Measurements from ENCODE around the gene OTUD5. TPM values are rescaled to one million over a fixed set of nuclear protein-coding genes. Genes with fewer than 3 reads are reported as not detected.
"Not testable (repeated sequence)": the region's sequence is repeated elsewhere in the genome, so short reads cannot be mapped to it uniquely, and the experiment has no call there.

OTUD5 gene
- total RNA-seq, 1 experiment from 2014 or later: 41.4 TPM

DNA sequence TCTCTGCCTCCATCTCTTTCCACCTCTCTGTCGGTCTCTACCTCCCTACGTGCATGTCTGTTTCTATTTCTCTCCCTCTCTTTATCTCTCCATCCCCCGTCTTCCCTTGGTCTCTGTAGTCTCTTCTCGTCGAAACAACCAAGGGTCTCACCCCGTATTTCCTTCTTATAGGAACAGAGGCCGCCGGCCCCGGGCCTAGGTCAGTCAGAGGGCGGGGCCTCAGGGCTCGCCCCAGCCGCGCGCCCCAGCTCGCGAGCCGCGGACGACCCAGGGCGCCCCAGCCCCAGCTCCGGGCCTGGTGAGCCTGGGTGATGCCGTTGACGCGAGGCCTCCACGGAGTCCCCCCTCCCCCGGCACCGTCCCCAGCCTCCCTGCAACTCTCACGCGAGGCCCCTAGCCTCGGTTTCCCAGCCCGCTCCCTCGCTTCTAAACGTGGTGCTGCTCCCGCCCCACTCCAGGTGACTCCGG, 66.4 kb downstream of the OTUD5 start:
- H3K4me2 ChIP-seq (ENCODE audit: low read length): peak overlapping the region; percentile 96
- no TSS peak for BruUV-seq (replicated peaks)
- DNase-seq (no peak), ATAC-seq (peak; percentile 37)
- ChIA-PET CTCF (interaction anchor here (0.6 to 0.7 kb wide), 2 partner anchors 152 to 215 kb away, joined by 4 to 5 read pairs; partner anchors contain the start of gene TFE3), POLR2A (ENCODE audit: unreplicated experiment) (no interaction called here)
- H3K4me1 ChIP-seq (ENCODE audit: insufficient read depth, low read length): peaks cover 9% of the 10 kb centered on the region; the same call in 1 of the 2 replicates
- no peaks in the 10 kb centered on the region for H3K9me3 ChIP-seq (ENCODE audit: low read length)
- no peaks in the 10 kb centered on the region for H3K27me3 ChIP-seq (ENCODE audit: low read length)
- no peak for TF ChIP-seq EZH2phosphoT487 (IDR thresholded peaks at IDR 0.05; ENCODE audit: borderline replicate concordance, low read length)
- TF ChIP-seq, protein P1, sequence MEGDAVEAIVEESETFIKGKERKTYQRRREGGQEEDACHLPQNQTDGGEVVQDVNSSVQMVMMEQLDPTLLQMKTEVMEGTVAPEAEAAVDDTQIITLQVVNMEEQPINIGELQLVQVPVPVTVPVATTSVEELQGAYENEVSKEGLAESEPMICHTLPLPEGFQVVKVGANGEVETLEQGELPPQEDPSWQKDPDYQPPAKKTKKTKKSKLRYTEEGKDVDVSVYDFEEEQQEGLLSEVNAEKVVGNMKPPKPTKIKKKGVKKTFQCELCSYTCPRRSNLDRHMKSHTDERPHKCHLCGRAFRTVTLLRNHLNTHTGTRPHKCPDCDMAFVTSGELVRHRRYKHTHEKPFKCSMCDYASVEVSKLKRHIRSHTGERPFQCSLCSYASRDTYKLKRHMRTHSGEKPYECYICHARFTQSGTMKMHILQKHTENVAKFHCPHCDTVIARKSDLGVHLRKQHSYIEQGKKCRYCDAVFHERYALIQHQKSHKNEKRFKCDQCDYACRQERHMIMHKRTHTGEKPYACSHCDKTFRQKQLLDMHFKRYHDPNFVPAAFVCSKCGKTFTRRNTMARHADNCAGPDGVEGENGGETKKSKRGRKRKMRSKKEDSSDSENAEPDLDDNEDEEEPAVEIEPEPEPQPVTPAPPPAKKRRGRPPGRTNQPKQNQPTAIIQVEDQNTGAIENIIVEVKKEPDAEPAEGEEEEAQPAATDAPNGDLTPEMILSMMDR (conservative IDR thresholded peaks at IDR 0.05; ENCODE audit: low read depth, low read length): no peak
- no peak for TF ChIP-seq EZH2 (IDR thresholded peaks at IDR 0.05; ENCODE audit: low read length, unreplicated experiment)
- H2AFZ ChIP-seq (ENCODE audit: low read length): peak overlapping the region; percentile 86
- H3K79me2 ChIP-seq (ENCODE audit: low read length): peaks cover 13% of the 10 kb centered on the region
- peak overlapping the region; percentile 64 for H3K4me3 ChIP-seq (ENCODE audit: low read length)
- no peaks in the 10 kb centered on the region for H4K20me1 ChIP-seq (ENCODE audit: low read length)
- no peak overlapping the region for H3K27ac ChIP-seq (ENCODE audit: low read length)
- no peaks in the 10 kb centered on the region for H3K9me2 ChIP-seq (replicated peaks; ENCODE audit: low read length)
- H3F3A ChIP-seq (ENCODE audit: low read length, unreplicated experiment): no peaks in the 10 kb centered on the region
- peak overlapping the region; percentile 61 for H3K9ac ChIP-seq (ENCODE audit: low read length)
- H3K36me3 ChIP-seq (ENCODE audit: low read depth, low read length): no peaks in the 10 kb centered on the region; the same call in 1 of the 2 replicates
- intact Hi-C loops (cut with micrococcal nuclease): loop anchor here (2.0 kb wide), 3 partner anchors 22 to 88 kb away; partner anchors contain the start of gene HDAC6

DNA sequence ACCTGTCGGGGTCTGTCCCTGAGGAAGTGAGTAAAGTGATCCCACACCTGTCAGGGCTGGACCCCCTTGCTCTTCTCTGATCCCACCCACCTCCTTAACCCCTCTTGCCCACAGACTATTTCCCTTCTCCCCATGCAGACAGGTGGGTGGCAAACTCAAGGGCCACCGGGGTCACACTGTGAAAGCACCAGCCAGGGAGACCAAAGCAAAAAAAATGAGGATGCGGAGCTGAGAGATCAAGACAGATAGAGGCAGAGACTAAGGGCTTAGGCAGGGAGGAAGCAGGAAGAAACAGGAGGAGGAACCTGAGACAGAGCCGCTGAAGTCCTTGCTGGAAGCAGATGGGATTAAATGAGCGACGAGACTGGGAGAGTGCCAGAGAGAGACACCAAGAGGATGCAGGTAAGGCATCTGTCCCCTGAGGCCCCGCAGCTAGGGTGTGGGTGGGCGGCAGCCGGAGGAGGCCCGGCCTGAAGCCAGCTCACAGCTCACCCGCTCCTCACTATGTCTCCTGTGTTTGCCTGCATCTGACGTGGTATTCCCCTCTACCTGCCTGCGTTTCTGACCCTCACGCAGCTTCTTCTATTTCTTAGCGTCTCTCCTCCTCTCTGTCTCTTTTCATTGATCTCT, 67.0 kb downstream of the OTUD5 start:
- Histone ChIP-seq H3F3A (ENCODE audit: low read length, unreplicated experiment) (no peaks in the 10 kb centered on the region), H3K9me2 (replicated peaks; ENCODE audit: low read length) (no peaks in the 10 kb centered on the region), H3K4me2 (ENCODE audit: low read length) (peak overlapping the region; percentile 96), H3K79me2 (ENCODE audit: low read length) (peaks cover 7% of the 10 kb centered on the region), H3K27ac (ENCODE audit: low read length) (no peak overlapping the region), H3K4me1 (ENCODE audit: insufficient read depth, low read length) (peaks cover 9% of the 10 kb centered on the region; the same call in 1 of the 2 replicates), H3K9ac (ENCODE audit: low read length) (peak overlapping the region; percentile 61; the same call in 1 of the 2 replicates), H2AFZ (ENCODE audit: low read length) (peak overlapping the region; percentile 86), H3K36me3 (ENCODE audit: low read depth, low read length) (no peaks in the 10 kb centered on the region; the same call in 1 of the 2 replicates), H3K9me3 (ENCODE audit: low read length) (no peaks in the 10 kb centered on the region), H4K20me1 (ENCODE audit: low read length) (no peaks in the 10 kb centered on the region), H3K4me3 (ENCODE audit: low read length) (peak overlapping the region; percentile 64), H3K27me3 (ENCODE audit: low read length) (no peaks in the 10 kb centered on the region)
- DNase-seq: peak; percentile 12
- no peak for ATAC-seq
- intact Hi-C loops (cut with micrococcal nuclease): loop anchor here (2.0 kb wide), 3 partner anchors 22 to 88 kb away; partner anchors contain the start of gene HDAC6
- TSS peak; percentile 25 for BruUV-seq (replicated peaks)
- CTCF ChIA-PET: no interaction called here
- TF ChIP-seq EZH2phosphoT487 (IDR thresholded peaks at IDR 0.05; ENCODE audit: borderline replicate concordance, low read length) (no peak), EZH2 (IDR thresholded peaks at IDR 0.05; ENCODE audit: low read length, unreplicated experiment) (no peak)
- TF ChIP-seq, protein P1 (conservative IDR thresholded peaks at IDR 0.05; ENCODE audit: low read depth, low read length): no peak
- POLR2A ChIA-PET (ENCODE audit: unreplicated experiment): no interaction called here

DNA sequence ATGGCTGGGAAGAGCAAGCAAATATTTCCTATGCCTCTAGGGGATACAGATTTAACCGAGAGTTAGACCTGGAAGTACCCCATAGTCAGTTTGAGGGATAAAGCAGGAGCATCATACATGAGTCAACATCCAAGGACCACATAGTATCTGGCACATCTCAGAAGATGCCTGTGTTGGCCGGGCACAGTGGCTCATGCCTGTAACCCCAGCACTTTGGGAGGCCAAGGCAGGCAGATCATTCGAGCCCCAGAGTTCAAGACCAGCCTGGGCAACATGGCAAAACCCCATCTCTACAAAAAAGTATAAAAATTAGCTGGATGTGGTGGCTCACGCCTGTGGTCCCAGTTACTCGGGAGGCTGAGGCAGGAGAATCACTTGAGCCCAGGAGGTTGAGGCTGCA, 70.8 kb downstream of the OTUD5 start:
- POLR2A ChIA-PET (ENCODE audit: unreplicated experiment): interaction anchor here (0.6 kb wide), 1 partner anchor 304 kb away, joined by 11 read pairs; no protein-coding TSS in a partner anchor

More for the DNA sequence above, 70.8 kb downstream of the OTUD5 start:
- intact Hi-C loops (cut with micrococcal nuclease); H3F3A ChIP-seq (ENCODE audit: low read length, unreplicated experiment); H3K4me3 ChIP-seq (ENCODE audit: low read length); H2AFZ ChIP-seq (ENCODE audit: low read length); CTCF ChIA-PET; H3K9ac ChIP-seq (ENCODE audit: low read length); H3K4me2 ChIP-seq (ENCODE audit: low read length); H3K27ac ChIP-seq (ENCODE audit: low read length); H3K9me2 ChIP-seq (replicated peaks; ENCODE audit: low read length); DNase-seq; ATAC-seq; H3K79me2 ChIP-seq (ENCODE audit: low read length); H3K27me3 ChIP-seq (ENCODE audit: low read length); H3K4me1 ChIP-seq (ENCODE audit: insufficient read depth, low read length); H3K9me3 ChIP-seq (ENCODE audit: low read length); BruUV-seq (replicated peaks); H3K36me3 ChIP-seq (ENCODE audit: low read depth, low read length); H4K20me1 ChIP-seq (ENCODE audit: low read length): not testable (repeated sequence)

Data from PC-3 (cell line).